MM.1S (cell line): ENCODE results near the gene PLEKHM3.

Source experiments
- DNase-seq: peaks from one replicate; pipeline ENCODE4 v3.0.0-alpha.2; 2015
- H2AFZ ChIP-seq: fragments of 300-600 bp; sonication (generic); 2 replicates; pipeline ENCODE4 v1.6.0; 2016; ENCODE audit warnings: antibody characterized with exemption, low read length
- H3F3A ChIP-seq: fragments of 300-600 bp; sonication (generic); 2 replicates; pipeline ENCODE4 v1.6.1; 2016; ENCODE audit warnings: mild to moderate bottlenecking, antibody characterized with exemption, low read length, moderate library complexity, mixed read lengths; ENCODE audit not compliant: insufficient read depth
- H3K27ac ChIP-seq: fragments of 300-600 bp; sonication (generic); 2 replicates; pipeline ENCODE4 v1.5.1; 2016; ENCODE audit warnings: mild to moderate bottlenecking, low read length
- H3K27me3 ChIP-seq: fragments of 300-600 bp; sonication (generic); replicated peaks from 2 replicates; pipeline ENCODE4 v1.6.0; 2016; ENCODE audit warnings: low read length; ENCODE audit not compliant: insufficient read depth
- H3K36me3 ChIP-seq: fragments of 300-600 bp; sonication (generic); replicated peaks from 2 replicates; pipeline ENCODE4 v1.6.1; 2016; ENCODE audit warnings: mild to moderate bottlenecking, low read length, mixed read lengths; ENCODE audit not compliant: insufficient read depth
- H3K4me1 ChIP-seq: fragments of 300-600 bp; sonication (generic); 2 replicates; pipeline ENCODE4 v1.6.1; 2016; ENCODE audit warnings: low read length, mixed read lengths
- H3K4me2 ChIP-seq: fragments of 300-600 bp; sonication (generic); 2 replicates; pipeline ENCODE4 v1.6.0; 2016; ENCODE audit warnings: low read depth, low read length
- H3K4me3 ChIP-seq: fragments of 300-600 bp; sonication (generic); 2 replicates; pipeline ENCODE4 v1.5.1; 2016; ENCODE audit warnings: low read length, mixed read lengths
- H3K79me2 ChIP-seq: fragments of 300-600 bp; sonication (generic); 2 replicates; pipeline ENCODE4 v1.6.1; 2016; ENCODE audit warnings: mixed run types, low read length, mixed read lengths
- H3K9ac ChIP-seq: fragments of 300-600 bp; sonication (generic); 2 replicates; pipeline ENCODE4 v1.6.1; 2016; ENCODE audit warnings: low read length, mixed read lengths
- H3K9me2 ChIP-seq: fragments of 300-600 bp; sonication (generic); replicated peaks from 2 replicates; pipeline ENCODE4 v1.6.1; 2016; ENCODE audit warnings: mild to moderate bottlenecking, low read length, mixed read lengths; ENCODE audit not compliant: insufficient read depth
- H3K9me3 ChIP-seq: fragments of 300-600 bp; sonication (generic); replicated peaks from 2 replicates; pipeline ENCODE4 v1.6.1; 2016; ENCODE audit warnings: mild to moderate bottlenecking, low read length, mixed read lengths; ENCODE audit not compliant: insufficient read depth
- H4K20me1 ChIP-seq: fragments of 300-600 bp; sonication (generic); 2 replicates; pipeline ENCODE4 v1.6.1; 2016; ENCODE audit warnings: mild to moderate bottlenecking, low read length, moderate library complexity, mixed read lengths; ENCODE audit not compliant: insufficient read depth
- CTCF ChIP-seq: fragments of 300-600 bp; sonication (generic); IDR thresholded peaks from 2 replicates; pipeline ENCODE4 v1.5.1; 2016; ENCODE audit warnings: antibody characterized with exemption, low read length, mixed read lengths
- EZH2 ChIP-seq: fragments of 300-600 bp; sonication (generic); optimal IDR thresholded peaks from 2 replicates; pipeline ENCODE3; 2017; ENCODE audit warnings: low read depth, mild to moderate bottlenecking, antibody characterized with exemption, low read length, mixed read lengths
- EZH2phosphoT487 ChIP-seq: fragments of 300-600 bp; sonication (generic); IDR thresholded peaks from 2 replicates; pipeline ENCODE4 v1.6.1; 2018; ENCODE audit warnings: antibody characterized with exemption, low read length

PLEKHM3 gene

GRCh38 chr2:207938415-207938814 is 86.9 kb downstream of the PLEKHM3 start:
- DNase-seq, result no peak
- H3K27me3 ChIP-seq, result no peaks in the 10 kb centered on the region
- H4K20me1 ChIP-seq, result no peaks in the 10 kb centered on the region
- no peaks in the 10 kb centered on the region for H3K9me2 ChIP-seq
- no peak overlapping the region for H2AFZ ChIP-seq
- H3K27ac ChIP-seq, result no peak overlapping the region
- H3K36me3 ChIP-seq, result no peaks in the 10 kb centered on the region
- no peaks in the 10 kb centered on the region for H3K4me1 ChIP-seq
- H3K9me3 ChIP-seq, result no peaks in the 10 kb centered on the region
- no peak overlapping the region for H3K4me2 ChIP-seq
- H3F3A ChIP-seq, result no peaks in the 10 kb centered on the region
- no peaks in the 10 kb centered on the region for H3K79me2 ChIP-seq
- H3K4me3 ChIP-seq, result no peak overlapping the region
- H3K9ac ChIP-seq, result no peak overlapping the region
- TF ChIP-seq EZH2, result no peak
- TF ChIP-seq CTCF, result no peak
- no peak for TF ChIP-seq EZH2phosphoT487

- DNase-seq, result no peak
- no peak overlapping the region for H3K9ac ChIP-seq
- H2AFZ ChIP-seq, result no peak overlapping the region
- H3K27ac ChIP-seq, result no peak overlapping the region
- no peaks in the 10 kb centered on the region for H3K79me2 ChIP-seq
- H3K36me3 ChIP-seq, result no peaks in the 10 kb centered on the region
- H3K9me2 ChIP-seq, result no peaks in the 10 kb centered on the region
- H4K20me1 ChIP-seq, result no peaks in the 10 kb centered on the region
- no peak overlapping the region for H3K4me2 ChIP-seq
- H3K9me3 ChIP-seq, result no peaks in the 10 kb centered on the region
- H3K4me3 ChIP-seq, result no peak overlapping the region
- H3F3A ChIP-seq, result no peaks in the 10 kb centered on the region
- H3K27me3 ChIP-seq, result no peaks in the 10 kb centered on the region
- no peaks in the 10 kb centered on the region for H3K4me1 ChIP-seq
- TF ChIP-seq CTCF (no peak), EZH2phosphoT487 (no peak), EZH2 (no peak)
Observed at GRCh38 chr2:207937823-207938222, 87.5 kb downstream of the PLEKHM3 start.

- Histone ChIP-seq H3K4me3 (no peak overlapping the region), H4K20me1 (no peaks in the 10 kb centered on the region), H3K36me3 (no peaks in the 10 kb centered on the region), H3K27ac (no peak overlapping the region), H3K27me3 (no peaks in the 10 kb centered on the region), H3K79me2 (no peaks in the 10 kb centered on the region), H3K9me3 (no peaks in the 10 kb centered on the region), H3K9me2 (no peaks in the 10 kb centered on the region), H3K4me2 (no peak overlapping the region), H3F3A (no peaks in the 10 kb centered on the region), H3K4me1 (no peaks in the 10 kb centered on the region), H3K9ac (no peak overlapping the region), H2AFZ (no peak overlapping the region)
- DNase-seq, result no peak
- TF ChIP-seq EZH2, result no peak
- TF ChIP-seq CTCF, result no peak
Observed at GRCh38 chr2:207937253-207937652, 88.1 kb downstream of the PLEKHM3 start.
